GM18517 (cell line): ENCODE measurements around the gene IGDCC3.

Source experiments
- ATAC-seq: cut with Tn5 transposase; IDR thresholded peaks from one replicate; pipeline ENCODE4 v1.9.1; 2021; ENCODE audit warnings: mild to moderate bottlenecking, moderate library complexity; ENCODE audit not compliant: unreplicated experiment

Gene IGDCC3

DNA sequence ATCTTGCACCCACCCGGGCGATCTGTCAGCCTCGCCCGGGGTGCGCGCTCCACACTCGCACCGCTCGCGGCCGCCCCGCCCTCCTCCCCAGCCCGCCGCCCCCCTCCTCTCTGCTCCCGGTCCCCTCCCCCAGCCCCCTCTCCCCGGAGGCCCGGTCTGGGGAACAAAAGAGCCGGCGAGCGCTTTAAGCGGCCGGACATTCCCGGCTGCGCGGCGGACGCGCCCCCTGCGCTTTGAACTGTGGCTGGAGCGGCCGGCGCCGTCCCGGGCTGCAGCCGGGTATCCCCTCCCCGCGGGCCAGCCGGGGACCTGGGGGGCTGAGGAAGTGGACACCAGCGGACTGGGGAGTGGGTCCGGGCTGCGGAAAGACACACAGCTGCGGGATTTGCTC is at the start of gene IGDCC3:
Gene IGDCC3 (minus strand): TSS at position 27 of the 391 bp plus-strand sequence. CDS start 214 bp downstream, outside the sequence.
- ATAC-seq = no peak

DNA sequence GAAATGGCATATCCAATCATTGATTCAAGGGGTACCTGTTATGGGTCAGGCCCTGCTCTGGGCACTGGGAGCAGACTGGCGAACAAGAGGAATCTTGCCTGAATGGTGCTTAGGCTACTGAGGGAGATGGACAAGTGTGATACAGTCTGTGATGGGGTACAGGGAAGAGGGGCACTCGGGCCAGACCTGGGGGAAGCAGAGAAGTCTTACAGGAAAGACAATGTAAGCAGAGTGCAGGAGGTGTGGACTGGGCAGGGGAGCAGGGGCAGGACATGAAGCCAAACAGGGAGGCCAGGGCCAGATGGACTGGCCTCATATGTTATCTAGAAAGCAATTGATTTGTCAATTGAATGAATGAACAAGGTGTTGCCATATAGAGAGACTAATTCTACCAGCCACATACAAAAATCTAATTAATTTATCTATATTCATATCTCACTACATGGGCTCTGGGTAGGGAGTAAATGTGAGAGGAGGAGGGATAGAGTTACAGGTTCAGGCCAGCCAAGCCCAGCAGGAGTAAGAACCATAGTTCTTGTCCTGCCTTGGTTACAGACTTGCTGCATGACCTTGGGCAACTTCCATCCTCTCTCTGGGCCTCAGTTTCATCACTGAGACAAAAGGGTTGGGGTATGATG is 48.5 kb upstream of the IGDCC3 start:
- no peak for ATAC-seq

DNA sequence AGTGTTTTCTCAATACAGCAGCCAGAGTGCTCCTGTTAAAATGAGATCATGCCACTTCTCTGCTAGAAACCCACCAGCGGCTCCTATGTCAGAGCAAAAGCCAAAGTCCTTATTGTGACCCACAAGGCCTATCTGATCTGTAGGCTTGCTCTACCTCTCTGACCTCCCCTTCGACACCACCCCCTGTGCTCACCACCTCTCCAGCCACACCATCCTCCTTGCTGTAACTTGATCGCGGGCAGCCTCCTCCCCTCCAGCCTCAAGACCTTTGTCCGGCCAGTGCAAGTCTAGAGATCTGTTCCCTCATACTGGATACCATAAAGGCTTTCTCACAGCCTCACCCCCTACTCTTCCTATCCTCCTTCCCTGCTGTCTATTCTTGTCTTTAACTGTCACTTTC is 46.9 kb upstream of the IGDCC3 start:
- no peak for ATAC-seq

DNA sequence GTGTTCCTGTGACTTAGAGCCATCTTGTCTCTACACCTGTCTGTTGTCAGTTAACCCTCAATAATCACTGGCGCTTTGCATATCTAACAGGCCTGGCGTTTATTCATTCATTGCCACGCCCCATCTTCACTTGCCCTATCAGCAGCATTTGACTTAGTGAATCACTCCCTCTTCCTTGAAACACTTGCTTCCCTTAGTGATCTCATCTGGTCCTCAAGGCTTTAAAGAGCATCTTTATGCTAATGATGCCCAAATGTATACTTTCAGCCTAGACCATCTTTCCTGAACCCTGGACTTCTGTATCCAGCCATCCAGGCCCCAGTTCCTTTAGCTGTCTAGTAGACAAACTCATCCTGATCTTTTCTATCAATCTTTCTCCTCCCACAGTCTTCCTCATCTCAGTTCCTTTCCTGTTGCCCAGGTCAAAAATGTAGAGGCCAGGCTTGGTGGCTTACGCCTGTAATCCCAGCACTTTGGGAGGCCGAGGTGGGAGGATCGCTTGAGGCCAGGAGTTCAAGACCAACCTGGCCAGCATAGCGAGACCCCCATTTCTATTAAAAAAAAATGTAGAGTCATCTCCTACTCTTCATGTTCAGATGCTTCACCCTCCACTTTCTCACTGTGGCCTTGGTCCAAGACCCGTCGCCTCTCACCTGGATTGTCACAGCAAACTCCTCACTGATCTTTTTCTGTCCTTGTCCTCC is 46.3 kb upstream of the IGDCC3 start:
- ATAC-seq = no peak

DNA sequence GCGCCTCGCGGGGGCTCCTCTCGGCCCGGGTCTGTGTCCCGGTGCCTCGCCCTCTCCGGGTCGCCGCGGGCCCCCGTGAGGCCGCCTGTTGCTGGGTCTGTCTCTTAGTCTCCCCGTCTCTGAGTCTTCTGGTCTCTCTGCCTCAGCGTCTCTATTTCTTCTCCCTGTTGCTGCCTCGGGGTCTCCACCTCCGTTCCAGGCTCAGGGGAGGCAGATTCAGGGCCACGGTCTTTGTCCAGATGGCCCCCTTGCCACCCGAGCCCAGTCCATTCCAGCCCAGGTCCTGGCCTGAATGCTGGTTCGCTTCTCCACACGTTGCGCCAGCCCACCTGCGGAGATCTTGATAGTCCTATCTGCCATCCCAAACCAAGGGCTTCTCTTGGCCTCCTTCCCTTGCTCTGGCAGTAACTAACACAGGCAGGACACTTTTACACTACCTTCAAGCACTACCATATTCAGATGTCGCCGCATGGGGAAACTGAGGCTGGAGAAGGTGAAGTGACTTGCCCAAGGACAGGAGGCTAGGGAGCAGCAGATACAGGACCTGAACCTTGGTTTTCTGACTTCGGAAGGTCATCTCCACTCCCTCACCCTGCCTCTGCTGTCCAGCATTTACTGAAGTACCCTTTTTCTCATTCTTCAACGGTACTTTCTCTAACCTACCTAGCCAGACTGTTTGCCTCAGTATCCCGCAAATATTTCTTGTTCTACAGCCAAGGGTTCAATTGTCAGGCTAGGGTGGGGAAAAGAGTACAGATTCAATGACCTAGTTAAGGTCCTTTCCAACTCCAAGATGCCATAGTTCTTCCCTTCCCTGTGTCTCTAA is 45.6 kb upstream of the IGDCC3 start:
- ATAC-seq = no peak

DNA sequence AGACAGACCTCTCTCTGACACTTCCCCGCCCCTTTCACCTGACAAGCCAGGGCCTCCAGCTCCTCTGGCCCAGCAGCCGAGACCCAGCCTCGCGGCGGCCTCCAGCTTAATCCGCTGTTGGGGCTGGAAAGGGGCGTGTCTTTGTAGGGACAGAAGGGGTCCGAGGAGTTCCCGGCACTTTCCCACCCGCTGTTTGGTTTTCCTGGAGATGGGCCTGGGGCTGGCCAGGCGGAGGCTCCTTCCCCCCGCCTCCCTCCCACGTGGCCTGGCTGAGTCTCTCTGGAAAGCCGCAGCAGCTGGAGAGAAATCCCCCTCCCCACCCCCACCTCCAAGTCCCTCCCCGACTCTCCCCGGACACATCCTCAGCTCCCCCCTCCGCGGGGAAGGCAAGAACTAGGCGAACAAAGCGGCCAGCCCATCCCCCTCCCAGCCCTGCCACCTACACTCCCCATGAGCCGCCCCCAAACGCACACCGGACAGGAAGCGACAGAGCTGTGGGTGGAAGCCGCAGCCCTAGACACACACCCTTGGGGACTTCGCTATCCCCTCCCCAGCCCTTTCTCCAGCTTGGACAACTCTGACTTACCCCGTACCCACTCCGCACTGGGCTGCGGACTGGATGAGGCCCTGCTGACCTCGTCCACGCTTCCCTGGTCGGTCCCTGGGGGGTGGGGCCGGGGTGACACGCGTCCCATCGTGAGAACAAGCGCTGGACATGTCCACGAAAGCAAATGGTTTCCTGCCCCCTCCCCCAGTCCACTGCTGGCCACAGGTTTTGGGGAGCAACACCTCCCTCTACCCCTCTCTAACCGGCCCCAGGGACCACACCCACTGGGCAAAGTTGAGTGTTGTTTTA is 43.8 kb upstream of the IGDCC3 start:
- ATAC-seq = no peak

DNA sequence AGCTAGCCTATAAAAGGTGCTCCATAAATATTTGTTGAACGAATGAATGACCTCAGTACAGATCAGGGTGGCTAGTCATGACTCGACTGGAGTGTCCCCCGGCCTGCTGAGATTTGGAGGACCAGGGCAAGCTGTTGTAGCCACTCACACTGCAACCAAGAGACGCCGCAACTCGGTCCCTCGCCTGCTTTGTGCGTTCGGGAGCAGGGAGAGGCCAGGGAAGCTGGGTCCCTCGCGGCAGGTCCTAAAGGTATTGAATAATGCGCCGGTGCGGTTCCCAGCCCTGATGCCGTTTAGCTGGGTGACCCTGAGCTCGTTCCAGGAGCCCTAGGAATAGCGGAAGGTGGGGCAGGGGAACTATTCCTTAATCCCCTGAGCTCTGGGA is 43.2 kb upstream of the IGDCC3 start:
- ATAC-seq = no peak

DNA sequence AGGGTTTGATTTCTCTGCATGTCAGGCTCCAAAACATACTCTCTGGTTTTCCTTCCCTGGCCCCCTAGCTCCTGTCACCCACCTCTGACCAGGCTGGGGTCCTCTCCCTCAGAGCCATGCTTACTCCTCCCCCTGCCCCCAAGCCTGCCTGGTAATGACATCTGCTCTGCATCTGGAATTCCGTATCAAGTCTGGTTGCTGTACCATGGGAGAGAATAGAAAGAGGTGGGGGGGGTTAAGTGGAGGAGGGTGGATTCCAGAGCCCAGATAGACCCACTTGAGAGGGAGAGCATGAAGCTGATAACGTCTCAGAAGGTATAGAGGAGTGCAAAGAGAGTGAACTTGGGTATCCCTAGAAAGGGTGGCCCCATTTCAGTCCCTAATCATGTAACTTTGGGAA is 40.8 kb upstream of the IGDCC3 start:
- no peak for ATAC-seq

DNA sequence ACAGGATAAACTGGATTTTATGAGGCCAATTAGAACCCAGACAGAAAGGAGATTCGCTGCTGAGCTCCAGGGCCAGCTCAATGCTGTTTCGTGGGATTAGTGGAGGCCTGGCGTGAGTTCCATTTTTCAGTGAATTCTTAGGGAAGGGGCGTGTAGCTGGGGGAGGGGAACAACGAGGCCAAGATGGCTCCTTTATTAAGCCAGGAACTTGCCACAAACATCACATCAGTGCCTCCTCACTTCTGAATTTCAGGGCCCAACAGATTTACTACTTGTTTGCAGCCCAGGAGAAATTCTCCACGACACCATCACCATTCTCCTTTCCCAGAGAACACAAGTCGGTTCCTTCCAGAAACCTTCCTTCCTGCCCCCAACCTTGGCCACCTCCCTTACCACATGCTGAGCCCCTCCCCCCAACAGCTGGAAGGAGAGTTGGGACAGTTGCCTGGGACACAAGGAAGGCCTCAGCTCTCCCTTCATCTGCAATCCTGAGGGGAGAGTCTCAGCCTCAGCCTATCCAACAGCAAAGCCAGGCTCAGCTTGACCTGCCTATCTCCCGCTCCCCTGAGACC is 39.1 kb upstream of the IGDCC3 start:
- no peak for ATAC-seq

DNA sequence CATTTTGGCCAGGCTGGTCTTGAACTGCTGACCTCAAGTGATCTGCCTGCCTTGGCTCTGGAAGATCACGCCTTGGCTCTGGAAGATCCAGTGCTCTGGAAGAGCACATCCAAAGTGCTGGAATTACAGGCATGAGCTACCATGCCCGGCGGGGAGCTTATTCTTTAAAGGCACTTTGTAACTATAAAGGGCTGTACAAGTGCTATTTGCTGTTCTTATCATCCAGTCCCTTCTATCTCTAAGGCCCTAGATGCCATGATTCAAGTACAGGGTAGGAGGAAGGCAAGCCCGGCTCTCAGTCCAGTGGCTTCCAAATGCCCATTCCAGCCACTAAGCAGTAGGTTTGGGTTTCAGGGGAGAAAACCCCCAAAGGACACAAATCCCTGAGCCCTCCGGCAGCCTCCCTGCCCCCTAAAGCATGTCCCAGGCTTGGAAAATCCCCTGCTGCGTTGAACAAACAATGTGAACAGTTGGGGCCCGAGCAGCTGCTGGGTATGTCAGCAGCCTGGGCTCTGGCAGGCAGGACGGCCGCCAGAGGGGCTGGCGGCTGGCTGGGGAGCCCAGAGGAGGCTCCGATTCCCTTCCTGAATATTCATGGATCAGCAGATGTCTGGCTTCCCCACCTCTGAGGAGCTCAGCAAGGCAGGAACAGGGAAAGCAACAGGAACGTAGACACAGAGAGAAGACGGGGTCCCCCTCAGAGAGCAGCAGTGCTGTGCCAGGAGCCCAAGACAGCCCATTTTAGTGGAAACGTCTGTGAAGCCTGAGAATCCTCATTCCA is 37.2 kb upstream of the IGDCC3 start:
- ATAC-seq = no peak

DNA sequence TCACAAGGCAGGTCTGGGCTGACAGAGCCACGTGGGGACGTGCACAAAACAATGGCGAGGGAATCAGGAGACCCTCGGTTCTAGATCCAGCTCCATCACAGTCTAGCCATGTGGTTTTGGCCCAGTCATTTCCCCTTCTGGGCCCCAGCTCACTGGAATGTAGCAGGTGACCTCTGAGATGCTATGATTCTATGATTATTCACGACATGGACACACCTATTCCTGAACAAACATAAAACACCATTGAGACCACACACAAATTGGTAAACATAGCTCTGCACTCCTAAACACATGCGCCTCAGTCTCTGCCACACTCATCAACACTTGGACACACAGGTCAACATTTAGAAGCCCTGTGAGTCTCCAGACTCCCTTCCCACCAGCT is 36.0 kb upstream of the IGDCC3 start:
- no peak for ATAC-seq

DNA sequence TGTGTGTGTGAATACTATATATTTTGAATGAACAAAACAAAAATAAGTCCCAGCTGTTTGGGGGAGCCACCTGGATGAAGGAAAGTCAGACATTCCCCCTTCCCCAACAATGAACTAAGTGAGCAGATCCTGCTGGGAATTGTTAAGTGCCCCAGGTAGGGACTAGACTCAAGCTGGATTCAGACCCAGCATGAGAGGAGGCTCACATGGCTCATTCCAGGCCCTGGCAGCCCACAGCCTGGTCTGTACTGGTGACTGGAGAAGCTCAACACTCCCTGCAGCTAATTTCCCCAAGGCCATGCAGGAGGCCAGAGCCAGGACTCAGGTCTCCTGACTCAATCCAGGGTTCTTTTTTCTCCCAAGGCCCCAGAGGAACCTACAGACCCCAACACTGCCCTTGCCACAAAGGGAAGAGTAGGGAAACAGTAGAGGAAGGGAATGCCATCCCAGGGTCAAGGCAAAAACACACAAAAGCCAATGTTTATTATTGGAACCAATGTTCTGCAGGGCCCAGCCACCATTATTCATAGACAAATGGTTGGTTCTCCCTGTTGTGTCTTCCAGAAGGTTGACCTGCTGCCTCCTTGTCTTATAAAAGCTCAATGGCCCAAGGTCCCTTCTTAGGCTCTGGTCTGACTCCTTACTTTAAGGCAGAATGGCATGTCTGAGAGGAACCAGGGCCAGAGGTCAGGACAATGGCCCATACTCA is 35.4 kb upstream of the IGDCC3 start:
- no peak for ATAC-seq

DNA sequence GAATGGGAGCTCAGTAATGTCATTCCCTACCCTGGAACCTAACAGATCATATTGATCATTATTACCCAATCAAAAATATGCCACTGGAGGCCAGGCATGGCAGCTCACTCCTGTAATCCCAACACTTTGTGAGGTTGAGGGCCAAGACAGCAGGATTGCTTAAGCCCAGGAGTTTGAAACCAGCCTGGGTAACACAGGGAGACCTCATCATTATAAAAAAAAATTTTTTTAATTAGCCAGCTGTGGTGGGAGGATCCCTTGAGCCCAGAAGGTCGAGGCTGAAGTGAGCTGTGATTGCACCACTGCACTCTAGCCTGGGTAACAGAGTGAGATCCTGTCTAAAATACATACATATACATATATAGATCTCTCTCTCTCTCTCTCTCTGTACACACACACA is 34.8 kb upstream of the IGDCC3 start:
- no peak for ATAC-seq

DNA sequence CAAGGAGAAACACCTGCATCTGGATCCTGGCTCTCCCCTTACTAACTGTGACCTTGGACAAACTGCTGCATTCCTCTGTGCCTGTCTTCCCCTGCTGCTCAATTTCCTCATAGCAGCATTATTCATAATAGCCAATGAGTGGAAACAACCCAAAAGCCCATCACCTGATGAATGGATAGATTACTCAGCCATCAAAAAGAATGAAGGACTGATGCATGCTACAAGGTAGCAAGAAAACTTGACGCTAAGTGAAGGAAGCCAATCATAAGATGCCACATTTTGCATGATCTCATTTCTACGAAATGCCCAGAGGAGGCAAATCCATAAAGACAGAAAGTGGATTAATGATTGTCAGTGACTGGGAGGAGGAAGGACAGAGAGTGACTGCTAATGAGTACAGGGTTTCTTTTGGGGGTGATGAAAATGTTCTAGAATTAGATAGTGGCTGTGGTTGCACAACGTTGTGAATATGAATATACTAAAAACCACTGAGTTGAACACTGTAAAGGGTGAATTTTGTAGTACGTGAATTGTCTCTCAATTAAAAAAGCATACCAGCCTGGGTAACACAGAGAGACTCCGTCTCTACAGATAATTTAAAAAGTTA is 33.8 kb upstream of the IGDCC3 start:
- no peak for ATAC-seq

DNA sequence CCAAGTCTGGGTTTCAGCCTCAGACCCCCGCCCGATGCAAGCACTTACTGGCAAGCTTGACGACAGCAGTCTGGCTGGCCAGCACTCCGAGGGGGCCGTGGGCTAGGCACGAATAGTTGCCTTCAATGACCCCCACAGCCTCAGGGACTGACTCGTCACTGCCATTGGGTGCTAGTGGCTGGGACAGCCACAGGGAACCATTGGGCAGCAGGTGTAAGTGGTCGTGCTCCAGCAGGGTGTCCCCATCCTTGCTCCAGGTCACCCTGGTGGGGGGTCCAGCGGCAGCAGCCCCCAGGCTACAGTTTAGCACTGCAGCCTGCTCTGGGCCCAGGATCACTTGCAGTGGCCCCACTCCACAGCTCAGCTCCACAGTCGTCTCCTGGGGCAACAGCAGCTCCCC is 33.2 kb upstream of the IGDCC3 start:
- no peak for ATAC-seq

DNA sequence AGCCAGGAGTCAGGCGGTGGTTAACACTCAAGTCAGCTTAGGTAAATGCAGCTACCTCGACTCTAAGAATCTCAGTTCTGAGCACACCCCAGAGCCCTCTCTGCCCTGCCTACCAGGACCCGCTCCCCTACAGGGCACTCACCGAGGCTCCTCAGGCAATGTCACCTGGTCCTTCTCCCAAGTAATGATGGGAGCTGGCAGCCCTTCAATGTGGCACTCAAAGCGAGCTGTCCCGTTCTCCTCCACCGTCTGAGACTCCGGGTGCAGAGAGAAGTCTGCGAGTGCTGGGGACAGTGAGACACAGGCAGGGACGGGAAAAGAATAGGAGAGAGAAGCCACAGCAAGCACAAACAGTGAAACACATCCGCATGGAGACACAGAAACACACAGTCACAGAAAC is 32.2 kb upstream of the IGDCC3 start:
- ATAC-seq = no peak

DNA sequence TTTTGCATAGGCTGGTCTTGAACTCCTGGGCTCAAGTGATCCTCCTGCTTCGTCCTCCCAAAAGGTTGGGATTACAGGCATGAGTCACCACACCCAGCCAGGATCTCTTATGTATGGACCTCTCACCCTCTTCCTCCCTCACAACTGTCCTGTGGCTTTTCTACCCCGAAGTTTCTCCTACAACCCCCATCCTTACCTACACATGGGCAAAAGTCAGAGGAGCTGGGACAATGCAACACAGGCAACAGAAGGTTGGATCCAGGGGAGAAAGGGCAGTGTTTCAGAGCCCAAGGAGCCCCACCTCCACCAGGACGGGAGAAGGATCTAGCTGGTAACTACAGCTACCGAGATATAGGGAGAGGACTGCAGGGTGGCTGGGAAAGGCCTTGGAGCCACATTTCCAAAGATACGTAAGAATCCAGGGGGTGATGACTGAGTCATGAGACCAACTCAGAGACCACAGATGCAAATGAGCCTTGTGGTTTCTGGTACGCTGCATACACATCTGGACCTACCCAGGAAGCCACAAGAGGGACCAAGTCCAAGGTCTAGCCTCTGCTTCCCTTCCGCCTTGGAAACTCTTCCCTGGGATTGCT is 31.3 kb upstream of the IGDCC3 start:
- ATAC-seq = no peak

DNA sequence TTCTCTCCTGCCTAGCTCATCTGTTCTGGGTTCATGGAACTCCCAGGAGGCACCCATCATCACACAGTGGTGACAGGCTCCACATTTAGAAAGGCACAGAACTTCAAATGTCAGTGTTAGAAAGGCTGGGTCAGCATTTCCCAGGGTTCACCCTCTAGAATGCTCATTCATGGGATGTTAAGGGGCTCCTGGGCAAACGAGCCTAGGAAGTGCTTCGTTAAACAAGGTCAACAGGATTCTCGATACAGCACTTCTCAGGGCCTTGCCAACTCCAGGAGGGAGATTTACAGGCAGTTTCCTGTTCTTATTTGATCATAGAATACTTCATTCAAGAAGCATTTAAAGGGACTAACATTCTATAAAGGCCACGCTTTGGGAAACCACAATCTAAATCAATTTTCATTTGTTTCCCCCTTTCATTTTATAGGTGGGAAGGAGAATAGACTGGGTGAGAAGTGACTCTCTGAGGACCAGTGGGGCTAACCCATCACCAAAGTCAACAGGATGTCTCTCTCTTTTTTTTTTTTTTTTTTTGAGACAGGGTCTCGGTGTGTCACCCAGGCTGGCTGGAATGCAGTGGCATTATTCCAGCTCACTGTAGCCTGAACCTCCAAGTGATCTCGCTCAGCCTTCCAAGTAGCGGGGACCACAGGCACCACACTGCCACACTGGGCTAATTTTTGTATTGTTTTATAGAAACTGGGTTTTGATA is 30.7 kb upstream of the IGDCC3 start:
- ATAC-seq = no peak
